ENCODE data around the gene ANKMY1. TPM values are rescaled to one million over a fixed set of nuclear protein-coding genes. Genes with fewer than 3 reads are reported as not detected.

The ANKMY1 gene
- total RNA-seq, 2 donors from 2014 or later = 31.6 to 44.9 TPM

GRCh38 chr2:240432430-240432819, 125.4 kb downstream of the ANKMY1 start:
- peaks cover 29% of the 10 kb centered on the region for H3K27me3 Mint-ChIP-seq (ENCODE audit: low read depth)
- ATAC-seq (replicated peaks in 1 of 2) (no peak), DNase-seq (no peak)
- peaks cover 0 to 4% of the 10 kb centered on the region in 2 donors for H3K9me3 Mint-ChIP-seq
- H3K27ac Mint-ChIP-seq = no peak overlapping the region
- peaks cover 23% of the 10 kb centered on the region for H3K4me1 Mint-ChIP-seq (ENCODE audit: low read depth)
- H3K4me3 Mint-ChIP-seq = no peak overlapping the region
- no peaks in the 10 kb centered on the region for H3K36me3 Mint-ChIP-seq (ENCODE audit: insufficient read depth in 2 of 2)

- H3K36me3 Mint-ChIP-seq (ENCODE audit: insufficient read depth in 2 of 2) = no peaks in the 10 kb centered on the region
- H3K27me3 Mint-ChIP-seq (ENCODE audit: low read depth) = peaks cover 25% of the 10 kb centered on the region
- no peak overlapping the region for H3K4me3 Mint-ChIP-seq
- DNase-seq (no peak), ATAC-seq (replicated peaks in 1 of 2) (no peak)
- H3K9me3 Mint-ChIP-seq = peaks cover 0 to 4% of the 10 kb centered on the region in 2 donors
- peaks cover 28% of the 10 kb centered on the region for H3K4me1 Mint-ChIP-seq (ENCODE audit: low read depth)
- H3K27ac Mint-ChIP-seq = no peak overlapping the region
Measured at GRCh38 chr2:240431661-240432424, 125.9 kb downstream of the ANKMY1 start.

- ATAC-seq (replicated peaks in 1 of 2) (no peak), DNase-seq (no peak)
- H3K9me3 Mint-ChIP-seq = peaks cover 1 to 5% of the 10 kb centered on the region in 2 donors
- no peaks in the 10 kb centered on the region for H3K36me3 Mint-ChIP-seq (ENCODE audit: insufficient read depth in 2 of 2)
- H3K27me3 Mint-ChIP-seq (ENCODE audit: low read depth) = peaks cover 25% of the 10 kb centered on the region
- no peak overlapping the region for H3K27ac Mint-ChIP-seq
- H3K4me1 Mint-ChIP-seq (ENCODE audit: low read depth) = peaks cover 33% of the 10 kb centered on the region
- H3K4me3 Mint-ChIP-seq = no peak overlapping the region
Measured at GRCh38 chr2:240431271-240431660, 126.5 kb downstream of the ANKMY1 start.

- Mint-ChIP-seq H3K4me1 (ENCODE audit: low read depth) (peaks cover 33% of the 10 kb centered on the region), H3K36me3 (ENCODE audit: insufficient read depth in 2 of 2) (no peaks in the 10 kb centered on the region), H3K9me3 (peaks cover 1 to 9% of the 10 kb centered on the region in 2 donors), H3K27me3 (ENCODE audit: low read depth) (peaks cover 31% of the 10 kb centered on the region), H3K27ac (no peak overlapping the region), H3K4me3 (no peak overlapping the region)
- ATAC-seq (replicated peaks in 1 of 2) = no peak
- no peak for DNase-seq
Measured at GRCh38 chr2:240430595-240430994, 127.2 kb downstream of the ANKMY1 start.

GRCh38 chr2:240429872-240430491, 127.8 kb downstream of the ANKMY1 start:
- ATAC-seq (replicated peaks in 1 of 2) (no peak), DNase-seq (no peak)
- H3K27me3 Mint-ChIP-seq (ENCODE audit: low read depth) = peaks cover 31% of the 10 kb centered on the region
- no peaks in the 10 kb centered on the region for H3K36me3 Mint-ChIP-seq (ENCODE audit: insufficient read depth in 2 of 2)
- H3K4me1 Mint-ChIP-seq (ENCODE audit: low read depth) = peaks cover 33% of the 10 kb centered on the region
- H3K9me3 Mint-ChIP-seq = peaks cover 1 to 9% of the 10 kb centered on the region in 2 donors
- H3K4me3 Mint-ChIP-seq = no peak overlapping the region
- H3K27ac Mint-ChIP-seq = no peak overlapping the region

Other genes with a start within 250 kb of the ANKMY1 start
- gene GPC1, start 122.3 kb downstream of the ANKMY1 start, total RNA-seq = 1 to 10 TPM; 3.2 to 3.6 TPM
- gene DUSP28, start 2.4 kb upstream of the ANKMY1 start, total RNA-seq = 1 to 10 TPM; 7.1 to 7.3 TPM
- 10 to 100 TPM; 74.0 to 77.3 TPM for gene RNPEPL1, start 10.5 kb upstream of the ANKMY1 start, total RNA-seq
- 10 to 100 TPM; 36.9 to 43.7 TPM for gene CAPN10, start 28.7 kb upstream of the ANKMY1 start, total RNA-seq
- gene GPR35, start 67.5 kb upstream of the ANKMY1 start, total RNA-seq = 10 to 100 TPM; 48.2 to 50.7 TPM
- not detected for gene AQP12B, start 124.9 kb upstream of the ANKMY1 start, total RNA-seq
- not detected for gene AQP12A, start 133.9 kb upstream of the ANKMY1 start, total RNA-seq